Measurements from ENCODE around the gene FN1.

DNA sequence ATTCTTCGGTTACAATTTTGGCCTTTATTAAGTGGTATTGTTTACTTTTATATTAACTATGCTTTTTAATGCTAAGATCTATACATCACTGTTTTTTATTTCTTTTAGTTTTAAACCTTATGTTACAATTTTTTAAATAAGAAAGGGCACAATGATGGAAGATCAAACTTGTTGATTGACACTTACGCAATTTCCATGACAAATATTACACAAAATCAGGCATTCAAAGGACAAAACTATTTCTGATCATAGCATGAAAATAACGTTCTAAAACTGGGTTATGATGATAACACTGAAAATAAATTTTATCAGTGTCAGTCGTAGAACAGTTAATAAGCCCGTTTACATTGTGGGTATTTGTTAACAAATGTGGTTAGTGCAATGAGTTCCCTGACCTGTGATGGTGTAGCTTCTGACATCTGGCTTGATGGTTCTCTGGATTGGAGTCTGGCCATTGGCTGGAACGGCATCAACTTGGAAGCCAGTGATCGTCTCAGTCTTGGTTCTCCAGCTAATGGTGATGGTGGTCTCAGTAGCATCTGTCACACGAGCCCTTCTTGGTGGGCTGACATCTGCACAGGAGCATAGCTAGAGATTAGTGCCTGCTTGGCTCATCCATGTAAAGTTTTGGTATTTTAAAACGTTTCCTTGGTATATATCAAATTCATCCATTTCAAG, 59.6 kb downstream of the FN1 start:
- TF ChIP-seq CEBPB (IDR thresholded peaks at IDR 0.05) = 0 out of 4 replicates have a peak, but pooled peaks of 1 of the 2 experiments have one; percentile 31
- no peak for TF ChIP-seq TP53 (CRISPR knock-in tag; IDR thresholded peaks at IDR 0.05)
- no peak for TF ChIP-seq CTCF (IDR thresholded peaks at IDR 0.05)
- TF ChIP-seq ATOH8 (CRISPR knock-in tag; IDR thresholded peaks at IDR 0.05; ENCODE audit: low read depth) = no peak
- TF ChIP-seq NFE2L2 (conservative IDR thresholded peaks at IDR 0.05; ENCODE audit: low read length) = no peak
- no peak for TF ChIP-seq KDM1A (IDR thresholded peaks at IDR 0.05; ENCODE audit: low read depth)
- TF ChIP-seq RFX5 (IDR thresholded peaks at IDR 0.05) = no peak
- no peak for TF ChIP-seq RAD21 (conservative IDR thresholded peaks at IDR 0.05 in 1 of 2, IDR thresholded peaks at IDR 0.05 in 1 of 2)
- TF ChIP-seq REST (IDR thresholded peaks at IDR 0.05) = no peak

Measured in A549 (cell line).